ENCODE results near the gene PPP6R3.

DNA sequence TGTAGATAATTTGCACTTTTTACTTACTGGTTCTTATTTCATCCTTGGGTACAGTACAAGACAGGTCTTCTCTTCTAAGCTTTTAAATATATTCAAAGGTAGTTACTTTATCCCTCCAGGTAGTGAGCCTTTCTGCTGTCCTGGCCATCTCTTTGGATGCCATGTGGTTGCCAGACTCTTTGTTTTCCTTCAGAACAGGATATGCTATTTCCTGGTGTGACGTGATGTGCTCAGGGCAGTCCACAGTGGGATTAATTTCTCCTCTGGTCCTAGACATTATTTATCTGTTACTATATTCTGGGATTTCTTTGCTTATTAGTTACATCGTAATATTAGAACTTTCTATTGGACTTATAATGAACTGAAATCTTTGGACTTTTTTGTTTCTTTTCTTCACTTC lies 63.7 kb downstream of the PPP6R3 start:
- TF ChIP-seq, protein P1, sequence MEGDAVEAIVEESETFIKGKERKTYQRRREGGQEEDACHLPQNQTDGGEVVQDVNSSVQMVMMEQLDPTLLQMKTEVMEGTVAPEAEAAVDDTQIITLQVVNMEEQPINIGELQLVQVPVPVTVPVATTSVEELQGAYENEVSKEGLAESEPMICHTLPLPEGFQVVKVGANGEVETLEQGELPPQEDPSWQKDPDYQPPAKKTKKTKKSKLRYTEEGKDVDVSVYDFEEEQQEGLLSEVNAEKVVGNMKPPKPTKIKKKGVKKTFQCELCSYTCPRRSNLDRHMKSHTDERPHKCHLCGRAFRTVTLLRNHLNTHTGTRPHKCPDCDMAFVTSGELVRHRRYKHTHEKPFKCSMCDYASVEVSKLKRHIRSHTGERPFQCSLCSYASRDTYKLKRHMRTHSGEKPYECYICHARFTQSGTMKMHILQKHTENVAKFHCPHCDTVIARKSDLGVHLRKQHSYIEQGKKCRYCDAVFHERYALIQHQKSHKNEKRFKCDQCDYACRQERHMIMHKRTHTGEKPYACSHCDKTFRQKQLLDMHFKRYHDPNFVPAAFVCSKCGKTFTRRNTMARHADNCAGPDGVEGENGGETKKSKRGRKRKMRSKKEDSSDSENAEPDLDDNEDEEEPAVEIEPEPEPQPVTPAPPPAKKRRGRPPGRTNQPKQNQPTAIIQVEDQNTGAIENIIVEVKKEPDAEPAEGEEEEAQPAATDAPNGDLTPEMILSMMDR (IDR thresholded peaks at IDR 0.05), result no peak
- no peak for TF ChIP-seq EP300 (IDR thresholded peaks at IDR 0.05)

All from stomach (tissue), 4 donors.